ENCODE measurements around the gene CCL28.

DNA sequence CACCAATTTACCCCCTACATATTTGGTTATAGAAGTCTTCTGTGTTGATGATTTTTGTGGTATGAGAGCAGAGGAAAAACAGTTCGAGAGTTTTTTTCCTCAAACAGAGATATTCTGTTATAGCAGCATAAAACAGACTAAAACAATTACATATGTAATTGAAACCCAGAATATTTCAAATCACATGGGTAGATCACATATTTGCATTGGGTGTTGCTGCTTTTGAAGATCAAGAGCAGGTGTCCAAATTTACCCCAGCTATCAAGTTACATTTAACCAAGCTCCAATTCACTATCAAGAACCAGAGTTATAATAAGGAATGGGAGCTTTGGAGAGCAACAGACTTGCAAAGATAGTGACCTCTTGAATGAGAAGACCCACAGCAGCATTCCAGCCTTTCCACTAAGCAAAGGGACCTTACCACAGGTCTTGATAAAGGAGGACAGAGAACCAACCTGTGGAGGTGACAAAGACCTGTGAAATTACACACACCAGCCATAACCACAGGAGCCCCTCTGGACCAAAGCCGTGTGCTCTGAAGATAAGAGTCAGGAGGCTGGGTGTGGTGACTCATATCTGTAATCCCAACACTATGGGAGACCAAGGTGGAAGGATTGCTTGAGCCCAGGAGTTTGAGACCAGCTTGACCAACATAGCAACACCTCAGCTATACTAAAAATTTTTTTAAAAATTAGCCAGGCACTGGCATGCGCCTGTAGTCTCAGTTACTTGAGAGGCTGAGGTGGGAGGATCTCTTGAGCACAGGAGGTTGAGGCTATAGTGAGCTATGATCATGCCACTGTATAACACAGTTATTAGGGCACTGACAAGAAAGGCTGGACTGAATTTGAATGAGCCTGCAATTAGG lies 4.0 kb upstream of the CCL28 start:
- TF ChIP-seq, protein P1, sequence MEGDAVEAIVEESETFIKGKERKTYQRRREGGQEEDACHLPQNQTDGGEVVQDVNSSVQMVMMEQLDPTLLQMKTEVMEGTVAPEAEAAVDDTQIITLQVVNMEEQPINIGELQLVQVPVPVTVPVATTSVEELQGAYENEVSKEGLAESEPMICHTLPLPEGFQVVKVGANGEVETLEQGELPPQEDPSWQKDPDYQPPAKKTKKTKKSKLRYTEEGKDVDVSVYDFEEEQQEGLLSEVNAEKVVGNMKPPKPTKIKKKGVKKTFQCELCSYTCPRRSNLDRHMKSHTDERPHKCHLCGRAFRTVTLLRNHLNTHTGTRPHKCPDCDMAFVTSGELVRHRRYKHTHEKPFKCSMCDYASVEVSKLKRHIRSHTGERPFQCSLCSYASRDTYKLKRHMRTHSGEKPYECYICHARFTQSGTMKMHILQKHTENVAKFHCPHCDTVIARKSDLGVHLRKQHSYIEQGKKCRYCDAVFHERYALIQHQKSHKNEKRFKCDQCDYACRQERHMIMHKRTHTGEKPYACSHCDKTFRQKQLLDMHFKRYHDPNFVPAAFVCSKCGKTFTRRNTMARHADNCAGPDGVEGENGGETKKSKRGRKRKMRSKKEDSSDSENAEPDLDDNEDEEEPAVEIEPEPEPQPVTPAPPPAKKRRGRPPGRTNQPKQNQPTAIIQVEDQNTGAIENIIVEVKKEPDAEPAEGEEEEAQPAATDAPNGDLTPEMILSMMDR (IDR thresholded peaks at IDR 0.05 in 2 of 3, conservative IDR thresholded peaks at IDR 0.05 in 1 of 3; ENCODE audit: control insufficient read depth in 2 of 3, extremely low read depth in 1 of 3, insufficient read depth in 1 of 3, low read depth in 3 of 3, low read length in 3 of 3), result no peak
- no peak for TF ChIP-seq SMC3 (IDR thresholded peaks at IDR 0.05; ENCODE audit: borderline replicate concordance, low read length)
- TF ChIP-seq, protein P2, sequence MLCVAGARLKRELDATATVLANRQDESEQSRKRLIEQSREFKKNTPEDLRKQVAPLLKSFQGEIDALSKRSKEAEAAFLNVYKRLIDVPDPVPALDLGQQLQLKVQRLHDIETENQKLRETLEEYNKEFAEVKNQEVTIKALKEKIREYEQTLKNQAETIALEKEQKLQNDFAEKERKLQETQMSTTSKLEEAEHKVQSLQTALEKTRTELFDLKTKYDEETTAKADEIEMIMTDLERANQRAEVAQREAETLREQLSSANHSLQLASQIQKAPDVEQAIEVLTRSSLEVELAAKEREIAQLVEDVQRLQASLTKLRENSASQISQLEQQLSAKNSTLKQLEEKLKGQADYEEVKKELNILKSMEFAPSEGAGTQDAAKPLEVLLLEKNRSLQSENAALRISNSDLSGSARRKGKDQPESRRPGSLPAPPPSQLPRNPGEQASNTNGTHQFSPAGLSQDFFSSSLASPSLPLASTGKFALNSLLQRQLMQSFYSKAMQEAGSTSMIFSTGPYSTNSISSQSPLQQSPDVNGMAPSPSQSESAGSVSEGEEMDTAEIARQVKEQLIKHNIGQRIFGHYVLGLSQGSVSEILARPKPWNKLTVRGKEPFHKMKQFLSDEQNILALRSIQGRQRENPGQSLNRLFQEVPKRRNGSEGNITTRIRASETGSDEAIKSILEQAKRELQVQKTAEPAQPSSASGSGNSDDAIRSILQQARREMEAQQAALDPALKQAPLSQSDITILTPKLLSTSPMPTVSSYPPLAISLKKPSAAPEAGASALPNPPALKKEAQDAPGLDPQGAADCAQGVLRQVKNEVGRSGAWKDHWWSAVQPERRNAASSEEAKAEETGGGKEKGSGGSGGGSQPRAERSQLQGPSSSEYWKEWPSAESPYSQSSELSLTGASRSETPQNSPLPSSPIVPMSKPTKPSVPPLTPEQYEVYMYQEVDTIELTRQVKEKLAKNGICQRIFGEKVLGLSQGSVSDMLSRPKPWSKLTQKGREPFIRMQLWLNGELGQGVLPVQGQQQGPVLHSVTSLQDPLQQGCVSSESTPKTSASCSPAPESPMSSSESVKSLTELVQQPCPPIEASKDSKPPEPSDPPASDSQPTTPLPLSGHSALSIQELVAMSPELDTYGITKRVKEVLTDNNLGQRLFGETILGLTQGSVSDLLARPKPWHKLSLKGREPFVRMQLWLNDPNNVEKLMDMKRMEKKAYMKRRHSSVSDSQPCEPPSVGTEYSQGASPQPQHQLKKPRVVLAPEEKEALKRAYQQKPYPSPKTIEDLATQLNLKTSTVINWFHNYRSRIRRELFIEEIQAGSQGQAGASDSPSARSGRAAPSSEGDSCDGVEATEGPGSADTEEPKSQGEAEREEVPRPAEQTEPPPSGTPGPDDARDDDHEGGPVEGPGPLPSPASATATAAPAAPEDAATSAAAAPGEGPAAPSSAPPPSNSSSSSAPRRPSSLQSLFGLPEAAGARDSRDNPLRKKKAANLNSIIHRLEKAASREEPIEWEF (IDR thresholded peaks at IDR 0.05; ENCODE audit: insufficient replicate concordance, low read depth, low read length), result no peak
- TF ChIP-seq HDAC6 (IDR thresholded peaks at IDR 0.05; ENCODE audit: unreplicated experiment), result no peak
